Measurements from ENCODE around the gene PNPLA1. TPM values are rescaled to one million over a fixed set of nuclear protein-coding genes. Genes with fewer than 3 reads are reported as not detected.

The PNPLA1 gene
- total and polyA plus RNA-seq, 8 donors: 0.11 to 2.0 (median 0.15) TPM; not detected in 1

DNA sequence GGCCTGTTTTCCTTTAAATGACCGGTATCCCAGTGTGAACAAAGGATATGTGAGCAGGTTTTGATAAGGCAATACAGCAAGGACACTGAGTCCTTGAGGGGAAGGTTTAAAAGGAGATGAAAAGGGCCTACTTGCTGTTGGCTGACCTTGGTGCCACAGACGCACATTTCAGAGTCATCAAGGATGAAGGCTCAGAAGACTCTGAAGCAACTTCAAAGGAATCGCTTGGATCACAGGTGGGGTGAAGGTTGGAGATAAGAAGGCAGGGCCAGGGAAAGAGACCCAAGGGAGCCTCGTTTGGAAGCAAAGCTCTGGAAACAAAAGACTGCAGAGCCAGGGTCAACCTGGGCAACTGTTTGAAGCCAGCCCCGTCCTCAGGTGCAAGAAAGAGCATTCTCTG lies 30.1 kb upstream of the PNPLA1 start:
- TF ChIP-seq, protein P1, sequence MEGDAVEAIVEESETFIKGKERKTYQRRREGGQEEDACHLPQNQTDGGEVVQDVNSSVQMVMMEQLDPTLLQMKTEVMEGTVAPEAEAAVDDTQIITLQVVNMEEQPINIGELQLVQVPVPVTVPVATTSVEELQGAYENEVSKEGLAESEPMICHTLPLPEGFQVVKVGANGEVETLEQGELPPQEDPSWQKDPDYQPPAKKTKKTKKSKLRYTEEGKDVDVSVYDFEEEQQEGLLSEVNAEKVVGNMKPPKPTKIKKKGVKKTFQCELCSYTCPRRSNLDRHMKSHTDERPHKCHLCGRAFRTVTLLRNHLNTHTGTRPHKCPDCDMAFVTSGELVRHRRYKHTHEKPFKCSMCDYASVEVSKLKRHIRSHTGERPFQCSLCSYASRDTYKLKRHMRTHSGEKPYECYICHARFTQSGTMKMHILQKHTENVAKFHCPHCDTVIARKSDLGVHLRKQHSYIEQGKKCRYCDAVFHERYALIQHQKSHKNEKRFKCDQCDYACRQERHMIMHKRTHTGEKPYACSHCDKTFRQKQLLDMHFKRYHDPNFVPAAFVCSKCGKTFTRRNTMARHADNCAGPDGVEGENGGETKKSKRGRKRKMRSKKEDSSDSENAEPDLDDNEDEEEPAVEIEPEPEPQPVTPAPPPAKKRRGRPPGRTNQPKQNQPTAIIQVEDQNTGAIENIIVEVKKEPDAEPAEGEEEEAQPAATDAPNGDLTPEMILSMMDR (IDR thresholded peaks at IDR 0.05): no peak

DNA sequence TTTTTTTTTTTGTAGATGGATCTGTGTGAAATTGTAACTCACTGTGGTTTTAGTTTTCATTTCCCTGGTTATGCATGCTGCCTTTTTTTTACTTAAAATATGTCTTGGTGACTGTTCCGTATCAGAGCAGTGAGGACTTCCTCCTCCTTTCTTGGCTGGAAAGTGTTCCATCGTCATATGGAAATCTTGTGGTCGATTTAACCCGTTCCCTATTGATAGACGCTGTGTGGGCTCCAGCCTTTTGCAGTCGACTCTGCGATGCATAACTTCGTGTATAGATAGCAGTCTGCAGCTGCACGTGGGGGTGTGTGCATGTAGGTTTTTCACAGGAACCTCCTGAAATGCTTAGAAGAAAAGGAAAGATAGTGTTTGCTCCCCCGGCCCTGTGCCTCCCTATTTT lies 28.1 kb upstream of the PNPLA1 start:
- intact Hi-C loops (cut with DNase I): no loop called here
- no peaks in the 10 kb centered on the region for H3K27me3 ChIP-seq
- H3K27ac ChIP-seq: no peak overlapping the region
- H3K36me3 ChIP-seq: no peaks in the 10 kb centered on the region
- no peak overlapping the region for H3K4me3 ChIP-seq
- H3K4me1 ChIP-seq: peaks cover 0 to 15% of the 10 kb centered on the region in 2 donors
- DNase-seq: peak in 1 of 4 donors; percentile 15
- H3K9me3 ChIP-seq: no peaks in the 10 kb centered on the region
- TF ChIP-seq, protein P1 (IDR thresholded peaks at IDR 0.05): no peak
- ATAC-seq: peak; percentile 22

More for the DNA sequence above, 30.1 kb upstream of the PNPLA1 start:
- no peak overlapping the region for H3K4me3 ChIP-seq
- H3K4me1 ChIP-seq: no peaks in the 10 kb centered on the region
- H3K9me3 ChIP-seq: no peaks in the 10 kb centered on the region
- ATAC-seq: no peak
- no peak overlapping the region for H3K27ac ChIP-seq
- peaks cover 0 to 4% of the 10 kb centered on the region in 2 donors for H3K36me3 ChIP-seq
- no peak for DNase-seq
- intact Hi-C loops (cut with DNase I): no loop called here
- H3K27me3 ChIP-seq: no peaks in the 10 kb centered on the region

DNA sequence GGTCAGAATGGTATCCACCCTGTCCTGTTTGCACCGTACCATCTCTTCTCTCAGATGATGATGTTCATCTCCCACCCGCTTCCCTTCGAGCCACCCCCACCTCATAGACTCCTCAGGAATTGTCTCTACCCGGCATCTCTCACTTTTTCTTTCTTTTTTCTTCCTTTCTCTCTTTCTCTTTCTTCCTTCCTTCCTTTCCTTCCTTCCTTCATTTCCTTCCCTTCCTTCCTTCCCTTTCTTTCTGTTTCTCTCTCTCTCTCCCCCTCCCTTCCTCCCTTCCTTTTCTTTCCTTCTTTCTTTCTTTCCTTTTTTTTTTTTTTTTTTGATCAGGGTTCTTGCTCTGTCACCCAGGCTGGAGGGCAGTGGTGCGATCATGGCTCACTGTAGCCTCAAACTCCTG lies 27.7 kb upstream of the PNPLA1 start:
- no peak for ATAC-seq
- TF ChIP-seq, protein P1 (IDR thresholded peaks at IDR 0.05): no peak
- intact Hi-C loops (cut with DNase I): no loop called here

DNA sequence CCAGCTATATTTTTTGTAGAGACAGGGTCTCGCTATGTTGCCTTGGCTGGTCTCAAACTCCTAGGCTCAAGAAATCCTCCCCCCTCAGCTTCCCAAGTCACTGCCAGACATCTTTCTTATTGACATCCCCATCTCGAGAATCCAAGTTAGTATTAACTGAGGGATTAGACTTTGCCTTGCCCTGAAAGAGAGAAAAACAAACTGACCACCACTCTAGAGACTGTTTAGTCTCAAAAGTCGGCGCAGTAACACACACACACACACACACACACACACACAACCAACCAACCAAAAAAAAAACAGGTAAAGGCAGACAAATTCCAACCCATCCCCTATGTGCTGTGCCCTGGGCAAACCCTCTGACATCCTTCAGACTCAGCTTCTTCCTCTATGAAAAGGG lies 27.2 kb upstream of the PNPLA1 start:
- DNase-seq: no peak
- H3K27me3 ChIP-seq: no peaks in the 10 kb centered on the region
- intact Hi-C loops (cut with DNase I): no loop called here

More for the DNA sequence above, 27.7 kb upstream of the PNPLA1 start:
- Histone ChIP-seq H3K27ac (no peak overlapping the region), H3K27me3 (no peaks in the 10 kb centered on the region), H3K9me3 (no peaks in the 10 kb centered on the region), H3K4me3 (no peak overlapping the region), H3K4me1 (peaks cover 0 to 19% of the 10 kb centered on the region in 2 donors), H3K36me3 (no peaks in the 10 kb centered on the region)
- DNase-seq: no peak

DNA sequence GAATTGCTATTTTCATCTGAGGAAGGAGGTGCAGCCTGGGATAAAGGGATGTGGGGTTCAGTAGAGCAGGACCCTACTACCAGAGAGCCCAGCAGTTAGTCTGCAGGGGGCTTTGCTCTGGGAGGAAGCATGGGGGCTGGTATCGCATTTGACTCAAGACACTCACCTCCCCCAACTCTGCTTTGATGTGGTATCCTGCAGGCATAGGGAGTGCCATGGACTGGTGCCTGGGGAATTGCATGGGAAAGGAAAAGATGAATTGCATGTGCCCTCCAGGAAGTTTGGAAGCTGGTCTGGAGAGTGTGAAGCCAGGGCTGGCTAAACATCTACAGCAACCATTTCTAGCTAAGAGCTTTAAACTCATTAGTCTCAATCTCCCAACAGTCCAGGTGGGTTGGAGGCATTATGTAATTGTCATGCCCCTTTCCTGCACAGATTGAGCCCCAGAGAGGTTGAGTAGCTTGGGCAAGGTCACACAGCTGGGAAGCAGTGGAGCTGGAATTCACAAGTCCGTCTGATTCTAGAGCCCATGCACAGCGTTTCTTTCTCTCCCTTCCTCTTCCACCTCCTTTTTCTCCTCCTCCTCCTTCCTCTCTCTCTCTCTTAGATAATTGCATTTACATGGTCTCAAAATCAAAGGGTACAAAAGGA lies 26.2 kb upstream of the PNPLA1 start:
- TF ChIP-seq, protein P1 (IDR thresholded peaks at IDR 0.05): no peak
- H3K36me3 ChIP-seq: no peaks in the 10 kb centered on the region
- ATAC-seq (no peak), DNase-seq (no peak)
- peaks cover 0 to 31% of the 10 kb centered on the region in 2 donors for H3K4me1 ChIP-seq
- no peaks in the 10 kb centered on the region for H3K9me3 ChIP-seq
- no peak overlapping the region for H3K4me3 ChIP-seq
- H3K27me3 ChIP-seq: no peaks in the 10 kb centered on the region
- intact Hi-C loops (cut with DNase I): no loop called here
- H3K27ac ChIP-seq: no peak overlapping the region

More for the DNA sequence above, 27.2 kb upstream of the PNPLA1 start:
- TF ChIP-seq, protein P1 (IDR thresholded peaks at IDR 0.05): no peak
- H3K27ac ChIP-seq: no peak overlapping the region
- H3K4me3 ChIP-seq: no peak overlapping the region
- no peaks in the 10 kb centered on the region for H3K36me3 ChIP-seq
- H3K9me3 ChIP-seq: no peaks in the 10 kb centered on the region
- H3K4me1 ChIP-seq: peaks cover 0 to 21% of the 10 kb centered on the region in 2 donors
- ATAC-seq: no peak
